GM12873 (cell line): ENCODE data around the gene BPIFA2.

Source experiments
- TF ChIP-seq, protein P1 (sequence below): IDR thresholded peaks from 2 replicates; pipeline ENCODE4 v1.5.1; 2012; ENCODE audit warnings: low read depth, mild to moderate bottlenecking, moderate library complexity, low read length, control low read depth; ENCODE audit not compliant: insufficient read depth; ENCODE audit errors: missing control alignments

Gene BPIFA2

GRCh38 chr20:33162313-33162712 lies 5.6 kb upstream of the BPIFA2 start:
- TF ChIP-seq, protein P1, sequence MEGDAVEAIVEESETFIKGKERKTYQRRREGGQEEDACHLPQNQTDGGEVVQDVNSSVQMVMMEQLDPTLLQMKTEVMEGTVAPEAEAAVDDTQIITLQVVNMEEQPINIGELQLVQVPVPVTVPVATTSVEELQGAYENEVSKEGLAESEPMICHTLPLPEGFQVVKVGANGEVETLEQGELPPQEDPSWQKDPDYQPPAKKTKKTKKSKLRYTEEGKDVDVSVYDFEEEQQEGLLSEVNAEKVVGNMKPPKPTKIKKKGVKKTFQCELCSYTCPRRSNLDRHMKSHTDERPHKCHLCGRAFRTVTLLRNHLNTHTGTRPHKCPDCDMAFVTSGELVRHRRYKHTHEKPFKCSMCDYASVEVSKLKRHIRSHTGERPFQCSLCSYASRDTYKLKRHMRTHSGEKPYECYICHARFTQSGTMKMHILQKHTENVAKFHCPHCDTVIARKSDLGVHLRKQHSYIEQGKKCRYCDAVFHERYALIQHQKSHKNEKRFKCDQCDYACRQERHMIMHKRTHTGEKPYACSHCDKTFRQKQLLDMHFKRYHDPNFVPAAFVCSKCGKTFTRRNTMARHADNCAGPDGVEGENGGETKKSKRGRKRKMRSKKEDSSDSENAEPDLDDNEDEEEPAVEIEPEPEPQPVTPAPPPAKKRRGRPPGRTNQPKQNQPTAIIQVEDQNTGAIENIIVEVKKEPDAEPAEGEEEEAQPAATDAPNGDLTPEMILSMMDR, result no peak

GRCh38 chr20:33162753-33163152 lies 5.2 kb upstream of the BPIFA2 start:
- TF ChIP-seq, protein P1, result no peak

- TF ChIP-seq, protein P1, result no peak
Observed at GRCh38 chr20:33163856-33164762, 3.9 kb upstream of the BPIFA2 start.

- TF ChIP-seq, protein P1, result no peak
Observed at GRCh38 chr20:33164763-33165095, 3.2 kb upstream of the BPIFA2 start.

DNA sequence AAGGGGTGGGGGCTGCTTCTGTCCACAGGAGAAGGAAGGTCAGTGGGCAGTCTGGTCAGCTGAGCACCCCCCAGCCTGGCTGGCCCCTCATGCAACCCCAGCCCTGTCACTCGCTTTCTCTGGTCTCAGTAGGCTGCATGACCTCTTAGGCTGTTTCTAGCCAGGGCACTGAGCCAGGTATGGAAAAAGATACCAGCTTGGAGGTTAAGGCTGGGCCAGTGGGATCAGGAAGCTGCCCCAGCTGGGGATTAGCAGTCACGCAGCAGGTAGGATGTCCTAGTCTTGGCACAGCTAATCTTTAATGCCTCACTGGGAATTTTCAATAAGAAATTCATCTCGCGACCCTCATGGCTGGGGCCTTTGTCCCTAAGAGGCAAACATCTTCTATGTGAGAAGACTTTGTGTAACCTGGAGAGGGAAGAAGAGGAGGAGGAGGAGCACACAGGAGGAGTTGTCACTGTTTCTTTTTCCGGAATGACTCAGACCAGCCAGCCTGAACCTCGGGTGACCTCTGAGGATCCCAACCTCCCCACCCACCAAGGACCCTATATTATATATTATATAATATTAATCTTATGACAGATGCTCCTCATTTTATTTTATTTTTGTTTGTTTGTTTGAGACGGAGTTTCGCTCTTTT lies 2.4 kb upstream of the BPIFA2 start:
- TF ChIP-seq, protein P1, result no peak

GRCh38 chr20:33166533-33167113 lies 1.3 kb upstream of the BPIFA2 start:
- TF ChIP-seq, protein P1, result no peak

DNA sequence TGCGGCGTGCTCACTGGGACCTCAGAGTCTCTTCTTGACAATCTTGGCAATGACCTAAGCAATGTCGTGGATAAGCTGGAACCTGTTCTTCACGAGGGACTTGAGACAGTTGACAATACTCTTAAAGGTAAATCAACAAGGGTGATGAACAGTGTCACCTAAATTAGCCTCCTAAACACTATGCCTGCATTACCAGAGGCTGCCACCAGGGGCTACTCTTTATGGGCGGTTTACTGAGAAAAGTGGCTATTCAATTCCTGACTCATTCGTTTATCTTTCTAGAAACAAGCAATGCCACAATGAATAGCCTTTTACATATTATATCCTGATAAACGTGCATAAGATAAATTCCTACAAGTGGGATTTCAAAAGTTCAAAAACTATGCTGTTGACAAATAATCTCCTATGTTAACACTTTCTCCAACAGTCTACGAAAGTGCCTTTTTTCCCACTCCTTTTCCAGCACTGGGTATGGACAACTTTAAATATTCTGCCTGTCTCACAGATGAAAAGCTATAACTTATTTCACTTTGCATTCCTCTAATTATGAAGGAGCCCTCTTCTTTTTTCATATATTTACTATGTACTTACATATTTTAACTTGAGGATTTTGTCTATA lies 1.3 kb downstream of the BPIFA2 start:
- TF ChIP-seq, protein P1, result peak; percentile 71
